OCI-LY1 (cell line): ENCODE data around the gene TCHH.

Experiments used
- H2AFZ ChIP-seq: fragments of 200-600 bp; sonication (generic), shearing (Covaris generic); 2 replicates; pipeline ENCODE4 v1.6.0; 2014; ENCODE audit warnings: antibody characterized with exemption, mild to moderate bottlenecking, low read length
- H3F3A ChIP-seq: fragments of 200-600 bp; sonication (generic), shearing (Covaris generic); 2 replicates; pipeline ENCODE4 v1.6.0; 2014; ENCODE audit warnings: mild to moderate bottlenecking, antibody characterized with exemption, low read length, moderate library complexity; ENCODE audit not compliant: insufficient read depth
- H3K27ac ChIP-seq: fragments of 200-600 bp; sonication (generic); 2 replicates; pipeline ENCODE4 v1.5.1; 2014; ENCODE audit warnings: low read length, mixed run types, mild to moderate bottlenecking, low read depth; ENCODE audit not compliant: poor library complexity, severe bottlenecking
- H3K27me3 ChIP-seq: fragments of 200-600 bp; sonication (generic); 2 replicates; pipeline ENCODE4 v1.6.0; 2014; ENCODE audit warnings: antibody characterized with exemption, mild to moderate bottlenecking, low read length, moderate library complexity; ENCODE audit not compliant: insufficient read depth
- H3K36me3 ChIP-seq: fragments of 200-600 bp; sonication (generic); 2 replicates; pipeline ENCODE4 v1.6.1; 2014; ENCODE audit warnings: mild to moderate bottlenecking, antibody characterized with exemption, low read length, moderate library complexity, mixed read lengths; ENCODE audit not compliant: insufficient read depth
- H3K4me1 ChIP-seq: fragments of 200-600 bp; sonication (generic); 2 replicates; pipeline ENCODE4 v1.5.1; 2014; ENCODE audit warnings: mild to moderate bottlenecking, low read length, moderate library complexity; ENCODE audit not compliant: insufficient read depth, severe bottlenecking
- H3K4me2 ChIP-seq: fragments of 200-600 bp; sonication (generic), shearing (Covaris generic); 2 replicates; pipeline ENCODE4 v1.6.1; 2014; ENCODE audit warnings: low read length
- H3K4me3 ChIP-seq: fragments of 200-600 bp; sonication (generic); 2 replicates; pipeline ENCODE4 v1.5.1; 2014; ENCODE audit warnings: low read length, low read depth, mild to moderate bottlenecking, mixed read lengths; ENCODE audit not compliant: poor library complexity, severe bottlenecking
- H3K79me2 ChIP-seq: fragments of 200-600 bp; shearing (Covaris generic); 2 replicates; pipeline ENCODE4 v1.6.1; 2016; ENCODE audit warnings: mixed run types, low read length, mixed read lengths; ENCODE audit not compliant: insufficient read depth
- H3K9ac ChIP-seq: fragments of 200-600 bp; sonication (generic), shearing (Covaris generic); 2 replicates; pipeline ENCODE4 v1.6.1; 2014; ENCODE audit warnings: mild to moderate bottlenecking, low read length, mixed read lengths
- H3K9me2 ChIP-seq: fragments of 200-600 bp; sonication (generic), shearing (Covaris generic); 2 replicates; pipeline ENCODE4 v1.6.1; 2014; ENCODE audit warnings: low read depth, mild to moderate bottlenecking, low read length, mixed read lengths
- H3K9me3 ChIP-seq: fragments of 200-600 bp; shearing (Covaris generic); 2 replicates; pipeline ENCODE4 v1.6.1; 2014; ENCODE audit warnings: low read length, mixed read lengths
- H4K20me1 ChIP-seq: fragments of 200-600 bp; sonication (generic), shearing (Covaris generic); 2 replicates; pipeline ENCODE4 v1.6.0; 2016; ENCODE audit warnings: mild to moderate bottlenecking, low read length; ENCODE audit not compliant: insufficient read depth
- EZH2 ChIP-seq: fragments of 200-600 bp; sonication (generic), shearing (Covaris generic); IDR thresholded peaks from 2 replicates; pipeline ENCODE4 v1.8.0; 2017; ENCODE audit warnings: borderline replicate concordance, mixed run types, mild to moderate bottlenecking, antibody characterized with exemption, low read length, moderate library complexity, mixed read lengths
- TF ChIP-seq, protein P1 (sequence below): fragments of 200-600 bp; sonication (generic), shearing (Covaris generic); IDR thresholded peaks from 2 replicates; pipeline ENCODE4 v1.5.1; 2017; ENCODE audit warnings: mild to moderate bottlenecking, antibody characterized with exemption, low read length, moderate library complexity, mixed read lengths

The TCHH gene

GRCh38 chr1:152110860-152111514 is 4.3 kb downstream of the TCHH start:
- H2AFZ ChIP-seq: no peak overlapping the region
- H4K20me1 ChIP-seq: no peaks in the 10 kb centered on the region
- H3K9ac ChIP-seq: no peak overlapping the region
- H3K9me2 ChIP-seq: no peaks in the 10 kb centered on the region
- no peak overlapping the region for H3K4me3 ChIP-seq
- no peaks in the 10 kb centered on the region for H3F3A ChIP-seq
- H3K79me2 ChIP-seq: no peaks in the 10 kb centered on the region
- H3K27ac ChIP-seq: no peak overlapping the region
- H3K4me2 ChIP-seq: no peak overlapping the region
- no peaks in the 10 kb centered on the region for H3K27me3 ChIP-seq
- no peaks in the 10 kb centered on the region for H3K9me3 ChIP-seq
- H3K4me1 ChIP-seq: no peaks in the 10 kb centered on the region
- H3K36me3 ChIP-seq: no peaks in the 10 kb centered on the region
- no peak for TF ChIP-seq EZH2
- TF ChIP-seq, protein P1, sequence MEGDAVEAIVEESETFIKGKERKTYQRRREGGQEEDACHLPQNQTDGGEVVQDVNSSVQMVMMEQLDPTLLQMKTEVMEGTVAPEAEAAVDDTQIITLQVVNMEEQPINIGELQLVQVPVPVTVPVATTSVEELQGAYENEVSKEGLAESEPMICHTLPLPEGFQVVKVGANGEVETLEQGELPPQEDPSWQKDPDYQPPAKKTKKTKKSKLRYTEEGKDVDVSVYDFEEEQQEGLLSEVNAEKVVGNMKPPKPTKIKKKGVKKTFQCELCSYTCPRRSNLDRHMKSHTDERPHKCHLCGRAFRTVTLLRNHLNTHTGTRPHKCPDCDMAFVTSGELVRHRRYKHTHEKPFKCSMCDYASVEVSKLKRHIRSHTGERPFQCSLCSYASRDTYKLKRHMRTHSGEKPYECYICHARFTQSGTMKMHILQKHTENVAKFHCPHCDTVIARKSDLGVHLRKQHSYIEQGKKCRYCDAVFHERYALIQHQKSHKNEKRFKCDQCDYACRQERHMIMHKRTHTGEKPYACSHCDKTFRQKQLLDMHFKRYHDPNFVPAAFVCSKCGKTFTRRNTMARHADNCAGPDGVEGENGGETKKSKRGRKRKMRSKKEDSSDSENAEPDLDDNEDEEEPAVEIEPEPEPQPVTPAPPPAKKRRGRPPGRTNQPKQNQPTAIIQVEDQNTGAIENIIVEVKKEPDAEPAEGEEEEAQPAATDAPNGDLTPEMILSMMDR: no peak

DNA sequence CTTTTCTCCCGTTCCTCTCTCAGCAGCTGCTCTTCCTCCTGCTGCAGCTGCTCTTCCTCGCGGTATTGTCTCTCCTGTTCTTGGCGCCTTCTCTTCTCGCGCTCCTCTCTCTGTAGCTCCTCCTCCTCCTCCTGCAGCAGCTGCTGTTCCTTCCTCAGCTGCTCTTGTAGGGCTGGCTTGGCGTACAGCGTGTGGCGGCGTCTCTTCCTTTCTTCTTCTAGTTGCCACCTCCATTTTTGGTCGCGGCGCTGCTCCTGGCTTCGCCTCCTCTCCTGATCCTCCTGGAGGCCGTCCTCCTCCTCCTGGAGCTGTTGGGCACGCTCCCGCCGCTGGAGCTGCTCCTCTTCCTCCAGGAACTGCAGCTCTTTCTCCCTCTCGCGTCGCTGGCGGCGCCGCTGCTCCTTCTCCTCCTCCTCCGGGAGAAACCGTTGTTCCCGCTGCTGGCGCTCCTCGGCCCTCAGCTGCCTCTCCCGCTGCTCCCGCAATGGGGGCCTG is 4.8 kb downstream of the TCHH start:
- no peaks in the 10 kb centered on the region for H3K4me1 ChIP-seq
- H2AFZ ChIP-seq: no peak overlapping the region
- H3K9me3 ChIP-seq: no peaks in the 10 kb centered on the region
- H3K4me2 ChIP-seq: no peak overlapping the region
- no peak for TF ChIP-seq EZH2
- TF ChIP-seq, protein P1: no peak
- no peak overlapping the region for H3K9ac ChIP-seq
- no peaks in the 10 kb centered on the region for H3K36me3 ChIP-seq
- H4K20me1 ChIP-seq: no peaks in the 10 kb centered on the region
- no peak overlapping the region for H3K27ac ChIP-seq
- H3K9me2 ChIP-seq: no peaks in the 10 kb centered on the region
- H3F3A ChIP-seq: no peaks in the 10 kb centered on the region
- no peak overlapping the region for H3K4me3 ChIP-seq
- no peaks in the 10 kb centered on the region for H3K27me3 ChIP-seq
- no peaks in the 10 kb centered on the region for H3K79me2 ChIP-seq

GRCh38 chr1:152109998-152110294 is 5.3 kb downstream of the TCHH start:
- H3K9ac ChIP-seq: no peak overlapping the region
- H3K4me1 ChIP-seq: no peaks in the 10 kb centered on the region
- H3K4me3 ChIP-seq: no peak overlapping the region
- no peak overlapping the region for H2AFZ ChIP-seq
- no peaks in the 10 kb centered on the region for H3F3A ChIP-seq
- H3K27ac ChIP-seq: no peak overlapping the region
- no peaks in the 10 kb centered on the region for H3K9me2 ChIP-seq
- no peak overlapping the region for H3K4me2 ChIP-seq
- no peaks in the 10 kb centered on the region for H3K9me3 ChIP-seq
- TF ChIP-seq EZH2: no peak
- TF ChIP-seq, protein P1: no peak
- H3K27me3 ChIP-seq: no peaks in the 10 kb centered on the region
- H3K36me3 ChIP-seq: no peaks in the 10 kb centered on the region
- no peaks in the 10 kb centered on the region for H3K79me2 ChIP-seq
- no peaks in the 10 kb centered on the region for H4K20me1 ChIP-seq
